ENCODE measurements around the gene NDST1. TPM values are rescaled to one million over a fixed set of nuclear protein-coding genes. Genes with fewer than 3 reads are reported as not detected.
A peak's percentile ranks its signal among the peaks of the same experiment; 100 is the strongest.

The NDST1 gene
- total RNA-seq, 1 donor from 2014 or later = 19.3 TPM

- Histone ChIP-seq H3K9me3 (ENCODE audit: control insufficient read depth in 3 of 3, low read length in 3 of 3) (no peaks in the 10 kb centered on the region), H3K4me1 (ENCODE audit: control insufficient read depth in 3 of 3, insufficient read depth in 3 of 3, low read length in 3 of 3) (peaks cover 42 to 80% (median 64%) of the 10 kb centered on the region in 3 donors), H3K27ac (ENCODE audit: low read depth, low read length) (peak overlapping the region; percentile 33), H3K36me3 (ENCODE audit: control insufficient read depth in 3 of 3, insufficient read depth in 3 of 3, low read length in 3 of 3) (no peaks in the 10 kb centered on the region), H3K9ac (ENCODE audit: low read depth in 1 of 3, low read length in 3 of 3) (no peak overlapping the region), H3K4me3 (ENCODE audit: low read length in 3 of 3) (no peak overlapping the region), H3K27me3 (ENCODE audit: control insufficient read depth in 3 of 3, insufficient read depth in 3 of 3, low read length in 3 of 3) (no peaks in the 10 kb centered on the region)
Observed at GRCh38 chr5:150587856-150588595, 80.1 kb downstream of the NDST1 start.

- Histone ChIP-seq H3K4me1 (ENCODE audit: control insufficient read depth in 3 of 3, insufficient read depth in 3 of 3, low read length in 3 of 3) (peaks cover 44 to 85% (median 69%) of the 10 kb centered on the region in 3 donors), H3K9me3 (ENCODE audit: control insufficient read depth in 3 of 3, low read length in 3 of 3) (no peaks in the 10 kb centered on the region), H3K27me3 (ENCODE audit: control insufficient read depth in 3 of 3, insufficient read depth in 3 of 3, low read length in 3 of 3) (no peaks in the 10 kb centered on the region), H3K27ac (ENCODE audit: low read depth, low read length) (peak overlapping the region; percentile 33), H3K4me3 (ENCODE audit: low read length in 3 of 3) (no peak overlapping the region), H3K36me3 (ENCODE audit: control insufficient read depth in 3 of 3, insufficient read depth in 3 of 3, low read length in 3 of 3) (no peaks in the 10 kb centered on the region), H3K9ac (ENCODE audit: low read depth in 1 of 3, low read length in 3 of 3) (no peak overlapping the region)
Observed at GRCh38 chr5:150588596-150588890, 80.6 kb downstream of the NDST1 start.

GRCh38 chr5:150589862-150590601 lies 82.1 kb downstream of the NDST1 start:
- Histone ChIP-seq H3K36me3 (ENCODE audit: control insufficient read depth in 3 of 3, insufficient read depth in 3 of 3, low read length in 3 of 3) (no peaks in the 10 kb centered on the region), H3K9me3 (ENCODE audit: control insufficient read depth in 3 of 3, low read length in 3 of 3) (no peaks in the 10 kb centered on the region), H3K9ac (ENCODE audit: low read depth in 1 of 3, low read length in 3 of 3) (peak overlapping the region; percentile 54 to 73 (median 57)), H3K4me3 (ENCODE audit: low read length in 3 of 3) (peak overlapping the region in 1 of 3 donors; percentile 41), H3K27ac (ENCODE audit: low read depth, low read length) (peak overlapping the region; percentile 85), H3K27me3 (ENCODE audit: control insufficient read depth in 3 of 3, insufficient read depth in 3 of 3, low read length in 3 of 3) (no peaks in the 10 kb centered on the region), H3K4me1 (ENCODE audit: control insufficient read depth in 3 of 3, insufficient read depth in 3 of 3, low read length in 3 of 3) (peaks cover 50 to 85% (median 71%) of the 10 kb centered on the region in 3 donors)

- Histone ChIP-seq H3K9me3 (ENCODE audit: control insufficient read depth in 3 of 3, low read length in 3 of 3) (no peaks in the 10 kb centered on the region), H3K27me3 (ENCODE audit: control insufficient read depth in 3 of 3, insufficient read depth in 3 of 3, low read length in 3 of 3) (no peaks in the 10 kb centered on the region), H3K36me3 (ENCODE audit: control insufficient read depth in 3 of 3, insufficient read depth in 3 of 3, low read length in 3 of 3) (no peaks in the 10 kb centered on the region), H3K9ac (ENCODE audit: low read depth in 1 of 3, low read length in 3 of 3) (peak overlapping the region in 2 of 3 donors; percentile 57 to 73), H3K4me3 (ENCODE audit: low read length in 3 of 3) (peak overlapping the region in 1 of 3 donors; percentile 13), H3K4me1 (ENCODE audit: control insufficient read depth in 3 of 3, insufficient read depth in 3 of 3, low read length in 3 of 3) (peaks cover 50 to 79% (median 67%) of the 10 kb centered on the region in 3 donors), H3K27ac (ENCODE audit: low read depth, low read length) (peak overlapping the region; percentile 85)
Observed at GRCh38 chr5:150590979-150591695, 83.2 kb downstream of the NDST1 start.

- Histone ChIP-seq H3K4me1 (ENCODE audit: control insufficient read depth in 3 of 3, insufficient read depth in 3 of 3, low read length in 3 of 3) (peaks cover 47 to 67% (median 65%) of the 10 kb centered on the region in 3 donors), H3K27ac (ENCODE audit: low read depth, low read length) (peak overlapping the region; percentile 13), H3K9ac (ENCODE audit: low read depth in 1 of 3, low read length in 3 of 3) (peak overlapping the region in 1 of 3 donors; percentile 60), H3K36me3 (ENCODE audit: control insufficient read depth in 3 of 3, insufficient read depth in 3 of 3, low read length in 3 of 3) (no peaks in the 10 kb centered on the region), H3K9me3 (ENCODE audit: control insufficient read depth in 3 of 3, low read length in 3 of 3) (no peaks in the 10 kb centered on the region), H3K4me3 (ENCODE audit: low read length in 3 of 3) (no peak overlapping the region), H3K27me3 (ENCODE audit: control insufficient read depth in 3 of 3, insufficient read depth in 3 of 3, low read length in 3 of 3) (no peaks in the 10 kb centered on the region)
Observed at GRCh38 chr5:150593593-150593992, 85.7 kb downstream of the NDST1 start.

GRCh38 chr5:150593996-150594395 lies 86.1 kb downstream of the NDST1 start:
- H3K4me3 ChIP-seq (ENCODE audit: low read length in 3 of 3) = no peak overlapping the region
- peak overlapping the region in 1 of 3 donors; percentile 60 for H3K9ac ChIP-seq (ENCODE audit: low read depth in 1 of 3, low read length in 3 of 3)
- peaks cover 47 to 67% (median 66%) of the 10 kb centered on the region in 3 donors for H3K4me1 ChIP-seq (ENCODE audit: control insufficient read depth in 3 of 3, insufficient read depth in 3 of 3, low read length in 3 of 3)

GRCh38 chr5:150595466-150596031 lies 87.6 kb downstream of the NDST1 start:
- Histone ChIP-seq H3K4me1 (ENCODE audit: control insufficient read depth in 3 of 3, insufficient read depth in 3 of 3, low read length in 3 of 3) (peaks cover 48 to 67% (median 67%) of the 10 kb centered on the region in 3 donors), H3K4me3 (ENCODE audit: low read length in 3 of 3) (no peak overlapping the region), H3K27me3 (ENCODE audit: control insufficient read depth in 3 of 3, insufficient read depth in 3 of 3, low read length in 3 of 3) (no peaks in the 10 kb centered on the region), H3K9me3 (ENCODE audit: control insufficient read depth in 3 of 3, low read length in 3 of 3) (no peaks in the 10 kb centered on the region), H3K27ac (ENCODE audit: low read depth, low read length) (peak overlapping the region; percentile 72), H3K36me3 (ENCODE audit: control insufficient read depth in 3 of 3, insufficient read depth in 3 of 3, low read length in 3 of 3) (no peaks in the 10 kb centered on the region), H3K9ac (ENCODE audit: low read depth in 1 of 3, low read length in 3 of 3) (no peak overlapping the region)

More at GRCh38 chr5:150593996-150594395, 86.1 kb downstream of the NDST1 start:
- Histone ChIP-seq H3K36me3 (ENCODE audit: control insufficient read depth in 3 of 3, insufficient read depth in 3 of 3, low read length in 3 of 3) (no peaks in the 10 kb centered on the region), H3K27me3 (ENCODE audit: control insufficient read depth in 3 of 3, insufficient read depth in 3 of 3, low read length in 3 of 3) (no peaks in the 10 kb centered on the region), H3K9me3 (ENCODE audit: control insufficient read depth in 3 of 3, low read length in 3 of 3) (no peaks in the 10 kb centered on the region), H3K27ac (ENCODE audit: low read depth, low read length) (peak overlapping the region; percentile 13)

GRCh38 chr5:150596313-150596712 lies 88.4 kb downstream of the NDST1 start:
- H3K9me3 ChIP-seq (ENCODE audit: control insufficient read depth in 3 of 3, low read length in 3 of 3) = no peaks in the 10 kb centered on the region
- peak overlapping the region; percentile 72 for H3K27ac ChIP-seq (ENCODE audit: low read depth, low read length)
- no peaks in the 10 kb centered on the region for H3K27me3 ChIP-seq (ENCODE audit: control insufficient read depth in 3 of 3, insufficient read depth in 3 of 3, low read length in 3 of 3)
- peak overlapping the region in 1 of 3 donors; percentile 11 for H3K9ac ChIP-seq (ENCODE audit: low read depth in 1 of 3, low read length in 3 of 3)
- H3K4me3 ChIP-seq (ENCODE audit: low read length in 3 of 3) = no peak overlapping the region
- H3K36me3 ChIP-seq (ENCODE audit: control insufficient read depth in 3 of 3, insufficient read depth in 3 of 3, low read length in 3 of 3) = no peaks in the 10 kb centered on the region
- peaks cover 46 to 65% (median 64%) of the 10 kb centered on the region in 3 donors for H3K4me1 ChIP-seq (ENCODE audit: control insufficient read depth in 3 of 3, insufficient read depth in 3 of 3, low read length in 3 of 3)

GRCh38 chr5:150596826-150597225 lies 88.9 kb downstream of the NDST1 start:
- H3K4me1 ChIP-seq (ENCODE audit: control insufficient read depth in 3 of 3, insufficient read depth in 3 of 3, low read length in 3 of 3) = peaks cover 46 to 67% (median 67%) of the 10 kb centered on the region in 3 donors

More at GRCh38 chr5:150596826-150597225, 88.9 kb downstream of the NDST1 start:
- Histone ChIP-seq H3K27ac (ENCODE audit: low read depth, low read length) (peak overlapping the region; percentile 72), H3K36me3 (ENCODE audit: control insufficient read depth in 3 of 3, insufficient read depth in 3 of 3, low read length in 3 of 3) (no peaks in the 10 kb centered on the region), H3K4me3 (ENCODE audit: low read length in 3 of 3) (no peak overlapping the region), H3K27me3 (ENCODE audit: control insufficient read depth in 3 of 3, insufficient read depth in 3 of 3, low read length in 3 of 3) (no peaks in the 10 kb centered on the region), H3K9ac (ENCODE audit: low read depth in 1 of 3, low read length in 3 of 3) (no peak overlapping the region), H3K9me3 (ENCODE audit: control insufficient read depth in 3 of 3, low read length in 3 of 3) (no peaks in the 10 kb centered on the region)
